IPS-NIHi11 (cell line): ENCODE measurements around the gene NDUFB11.

Experiments
- DNase-seq: peaks from one replicate; pipeline ENCODE4 v3.0.0; 2012; ENCODE audit warnings: mixed read lengths, low spot score

Gene NDUFB11

DNA sequence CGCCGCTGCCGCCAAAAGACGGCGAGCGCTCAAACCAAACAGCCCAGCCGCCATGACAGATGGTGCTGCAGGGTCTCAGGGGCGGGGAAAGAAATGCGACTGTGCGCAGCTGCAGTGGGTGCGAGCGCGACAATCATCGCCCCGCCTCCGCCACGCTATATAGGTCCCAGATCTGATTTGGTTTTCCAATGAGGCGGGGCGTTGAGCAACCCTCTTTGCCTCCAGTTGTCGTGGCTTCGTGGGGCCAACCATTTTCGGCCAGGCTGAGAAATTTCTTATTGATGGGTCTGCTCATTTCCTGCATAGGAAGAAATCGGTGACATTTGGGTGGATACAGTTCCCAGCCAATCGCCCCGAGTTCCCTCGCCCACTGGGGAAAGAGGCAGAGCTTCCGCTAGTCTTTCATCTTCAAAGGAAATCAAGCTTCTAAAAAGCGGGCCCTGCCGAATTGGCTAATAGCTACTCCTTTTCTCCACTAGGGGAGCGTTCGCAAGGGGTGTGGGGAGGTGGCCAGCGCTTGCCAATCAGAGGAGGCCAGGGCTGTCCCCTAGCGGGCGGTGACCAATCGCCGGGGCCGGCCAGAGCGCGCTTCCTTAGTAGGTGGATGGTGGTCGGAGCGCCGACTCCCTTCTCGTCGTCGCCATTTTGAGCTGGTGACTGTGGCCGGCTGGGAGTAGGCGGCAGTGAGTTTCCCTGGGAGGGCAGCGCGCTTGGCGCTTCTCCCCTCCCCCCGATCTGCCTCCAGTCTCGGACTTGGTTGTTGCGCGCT, at the start of gene NDUFB11, which contains the start of gene RBM10:
TSS of gene NDUFB11 (minus strand) at position 77 of the 769 bp plus-strand sequence. CDS start at position 54, 23 bp downstream.
TSS of gene RBM10 (plus strand) at position 596 of the 769 bp plus-strand sequence. CDS start 2,261 bp downstream, outside the sequence.
- DNase-seq = peak; percentile 90

GRCh38 chrX:47193475-47194193, 49.1 kb upstream of the NDUFB11 start, which contains the start of gene UBA1:
Gene UBA1 (plus strand): TSS chrX:47193829. CDS start chrX:47198803, 4,974 bp downstream.
- DNase-seq = peak; percentile 77

- no peak for DNase-seq
Measured at GRCh38 chrX:47191806-47192401, 47.4 kb upstream of the NDUFB11 start.

DNA sequence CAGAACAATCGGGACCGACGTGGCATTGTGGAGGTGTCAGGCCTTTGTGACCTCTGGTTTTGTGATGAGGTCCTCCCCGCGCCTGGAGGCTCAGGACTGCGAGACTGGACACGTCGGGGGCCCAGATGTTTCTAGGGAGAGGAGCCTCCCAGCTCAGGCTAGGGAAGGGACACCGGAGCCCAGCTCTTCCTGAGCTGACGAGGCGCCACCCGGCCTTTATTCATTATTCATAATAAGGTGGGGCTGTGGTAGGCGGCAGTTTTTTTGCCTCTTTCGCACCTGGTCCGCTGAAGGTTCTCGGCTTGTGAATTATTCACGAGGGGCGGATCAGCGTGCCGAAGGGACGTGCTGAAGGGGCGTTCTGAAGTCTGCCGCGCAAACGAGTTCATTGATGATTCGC, 46.8 kb upstream of the NDUFB11 start:
- DNase-seq = no peak

DNA sequence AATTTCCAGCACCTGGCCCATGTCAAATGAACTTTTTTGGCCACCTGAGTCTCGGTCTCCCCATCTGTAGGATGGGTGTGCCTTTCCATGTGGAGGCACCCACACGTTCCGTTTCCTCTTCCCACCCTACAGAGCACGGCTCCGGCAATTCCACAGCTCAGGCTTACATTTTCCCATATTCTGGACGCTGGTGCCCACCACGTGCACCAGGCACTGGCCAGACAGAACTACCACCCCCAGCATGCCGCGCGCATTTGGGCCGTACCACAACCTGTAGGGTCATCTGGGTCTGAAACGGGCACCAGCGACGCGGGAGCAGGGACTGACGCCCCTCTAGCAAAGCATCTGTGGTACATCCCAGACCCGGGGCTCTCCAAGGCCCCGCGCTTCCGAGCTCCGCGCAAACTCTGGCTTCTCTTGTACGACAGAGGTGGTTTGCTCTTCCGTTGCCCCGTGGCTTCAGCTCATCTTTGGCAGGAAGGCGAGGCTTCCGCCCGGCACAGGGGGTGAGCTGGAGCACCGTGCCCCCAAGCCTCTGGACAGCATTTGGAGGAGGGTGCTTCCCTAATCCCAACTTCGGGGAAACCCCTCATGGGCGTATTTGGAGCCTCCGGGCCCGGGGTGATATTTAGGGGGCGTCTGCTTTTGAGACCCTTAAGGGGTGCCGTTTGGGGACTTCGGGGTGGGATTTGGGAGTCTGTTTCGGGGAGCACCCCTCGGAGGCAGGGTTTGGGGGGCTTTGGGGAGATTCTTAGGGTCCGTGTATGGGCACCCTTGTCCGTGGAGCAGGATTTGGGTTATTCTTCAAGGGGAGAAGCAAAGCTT, 46.2 kb upstream of the NDUFB11 start:
- DNase-seq = peak; percentile 83

DNA sequence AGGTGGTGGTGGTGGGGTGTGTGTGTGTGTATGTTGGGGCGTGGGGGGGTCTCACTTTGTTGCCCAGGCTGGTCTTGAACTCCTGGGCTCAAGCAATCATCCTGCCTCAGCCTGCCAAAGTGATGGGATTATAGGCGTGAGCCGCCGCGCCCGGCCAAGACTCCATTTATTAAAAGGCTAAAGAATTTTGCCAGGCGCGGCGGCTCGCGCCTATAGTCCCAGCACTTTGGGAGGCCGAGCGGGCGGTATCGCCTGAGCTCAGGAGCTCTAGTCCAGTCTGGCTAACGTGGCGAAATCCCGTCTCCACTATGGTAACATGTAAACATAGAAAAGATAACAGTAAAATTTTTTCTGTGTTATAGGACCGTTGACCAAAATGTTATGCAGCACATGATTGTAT, 45.4 kb upstream of the NDUFB11 start:
- DNase-seq = no peak

- peak; percentile 22 for DNase-seq
Measured at GRCh38 chrX:47187106-47187677, 42.7 kb upstream of the NDUFB11 start.

DNA sequence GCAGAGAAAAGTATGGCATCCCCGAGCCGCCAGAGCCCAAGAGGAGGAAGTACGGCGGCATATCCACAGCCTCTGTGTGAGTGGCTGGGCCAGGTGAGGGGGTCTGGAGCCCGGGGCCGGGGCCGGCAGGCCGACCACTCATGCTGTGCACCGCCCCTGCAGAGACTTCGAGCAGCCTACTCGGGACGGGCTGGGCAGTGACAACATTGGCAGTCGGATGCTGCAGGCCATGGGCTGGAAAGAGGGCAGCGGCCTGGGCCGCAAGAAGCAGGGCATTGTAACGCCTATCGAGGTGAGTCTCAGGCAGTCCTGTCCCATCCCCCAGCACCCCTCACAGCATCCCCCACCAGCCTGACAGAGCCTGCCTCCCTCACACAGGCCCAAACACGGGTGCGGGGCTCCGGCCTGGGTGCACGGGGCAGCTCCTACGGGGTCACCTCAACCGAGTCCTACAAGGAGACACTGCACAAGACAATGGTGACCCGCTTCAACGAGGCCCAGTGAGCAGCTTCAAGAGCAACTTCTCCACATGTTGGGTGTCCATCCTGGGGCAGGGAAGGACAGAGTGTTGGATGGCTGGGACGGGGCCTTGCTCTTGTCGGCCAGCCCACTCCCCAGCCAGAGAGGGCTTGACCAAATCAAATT, 41.7 kb upstream of the NDUFB11 start:
- DNase-seq = no peak

- DNase-seq = no peak
Measured at GRCh38 chrX:47185241-47185640, 40.7 kb upstream of the NDUFB11 start.

GRCh38 chrX:47184486-47184885, 40.0 kb upstream of the NDUFB11 start:
- no peak for DNase-seq

DNA sequence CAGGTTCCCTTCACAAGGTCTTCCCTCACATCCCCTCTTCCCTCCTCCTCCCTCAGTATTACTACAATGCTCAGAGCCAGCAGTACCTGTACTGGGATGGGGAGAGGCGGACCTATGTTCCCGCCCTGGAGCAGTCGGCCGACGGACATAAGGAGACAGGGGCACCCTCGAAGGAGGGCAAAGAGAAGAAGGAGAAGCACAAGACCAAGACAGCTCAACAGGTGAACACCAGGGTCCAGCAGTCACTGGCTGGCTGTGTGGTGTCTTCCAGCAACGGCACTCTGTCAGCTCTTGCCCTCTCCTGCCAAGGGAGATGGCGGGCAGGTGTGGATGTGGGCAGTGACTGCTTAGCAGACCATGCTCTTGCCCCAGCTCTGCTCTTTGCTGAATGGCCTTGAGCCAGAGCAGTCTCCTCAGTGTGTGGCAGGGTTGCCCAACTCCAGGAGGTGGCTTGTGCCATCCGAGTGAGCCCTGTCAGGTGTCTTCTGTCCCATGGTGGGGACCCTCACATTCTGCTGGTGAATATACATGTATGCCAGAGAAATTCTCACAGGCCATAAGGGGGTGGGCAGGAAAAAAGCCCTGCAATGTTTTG, 37.7 kb upstream of the NDUFB11 start:
- no peak for DNase-seq

GRCh38 chrX:47181301-47181700, 36.8 kb upstream of the NDUFB11 start:
- DNase-seq = no peak

- no peak for DNase-seq
Measured at GRCh38 chrX:47180346-47180745, 35.8 kb upstream of the NDUFB11 start.

DNA sequence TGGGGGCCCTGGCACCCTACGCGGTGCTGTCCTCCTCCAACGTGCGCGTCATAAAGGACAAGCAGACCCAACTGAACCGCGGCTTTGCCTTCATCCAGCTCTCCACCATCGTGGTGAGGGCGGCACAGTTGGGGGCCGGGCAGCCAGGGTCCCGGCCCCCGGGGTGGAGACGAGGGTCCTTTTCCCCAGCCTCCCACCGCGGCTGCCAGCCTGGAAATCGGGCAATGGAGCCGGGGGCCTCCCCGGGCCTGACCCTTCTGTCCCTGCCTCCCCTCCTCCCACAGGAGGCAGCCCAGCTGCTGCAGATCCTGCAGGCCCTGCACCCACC, 35.4 kb upstream of the NDUFB11 start:
- no peak for DNase-seq

DNA sequence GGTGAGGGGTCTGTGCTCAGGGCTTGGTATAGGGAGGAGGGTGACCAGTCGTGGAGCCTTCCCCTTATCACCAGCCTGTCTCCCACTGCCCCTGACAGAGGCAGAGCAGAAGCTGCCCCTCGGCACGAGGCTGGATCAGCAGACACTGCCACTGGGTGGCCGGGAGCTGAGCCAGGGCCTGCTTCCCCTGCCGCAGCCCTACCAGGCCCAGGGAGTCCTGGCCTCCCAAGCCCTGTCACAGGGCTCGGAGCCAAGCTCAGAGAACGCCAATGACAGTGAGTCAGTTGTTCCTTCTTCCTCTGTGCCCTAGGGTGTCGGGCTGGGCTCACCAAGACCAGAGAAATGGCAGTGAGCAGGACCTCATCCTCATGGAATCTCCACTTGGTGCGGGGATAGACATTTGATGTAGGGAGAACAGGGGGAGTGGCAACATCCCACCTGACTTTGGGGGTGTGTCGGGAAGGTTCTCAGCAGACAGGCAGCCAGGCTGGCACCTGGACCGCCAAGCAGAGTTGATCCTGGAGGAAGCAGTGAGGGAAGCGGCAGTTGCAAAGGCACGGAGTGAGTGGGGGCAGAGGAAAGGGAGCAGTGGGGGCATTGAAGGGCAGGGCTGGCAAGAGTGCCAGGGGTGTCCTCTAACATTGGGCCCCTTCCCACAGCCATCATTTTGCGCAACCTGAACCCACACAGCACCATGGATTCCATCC, 34.9 kb upstream of the NDUFB11 start:
- DNase-seq = no peak

GRCh38 chrX:47178337-47178736, 33.8 kb upstream of the NDUFB11 start:
- no peak for DNase-seq

- no peak for DNase-seq
Measured at GRCh38 chrX:47177079-47177478, 32.6 kb upstream of the NDUFB11 start.

DNA sequence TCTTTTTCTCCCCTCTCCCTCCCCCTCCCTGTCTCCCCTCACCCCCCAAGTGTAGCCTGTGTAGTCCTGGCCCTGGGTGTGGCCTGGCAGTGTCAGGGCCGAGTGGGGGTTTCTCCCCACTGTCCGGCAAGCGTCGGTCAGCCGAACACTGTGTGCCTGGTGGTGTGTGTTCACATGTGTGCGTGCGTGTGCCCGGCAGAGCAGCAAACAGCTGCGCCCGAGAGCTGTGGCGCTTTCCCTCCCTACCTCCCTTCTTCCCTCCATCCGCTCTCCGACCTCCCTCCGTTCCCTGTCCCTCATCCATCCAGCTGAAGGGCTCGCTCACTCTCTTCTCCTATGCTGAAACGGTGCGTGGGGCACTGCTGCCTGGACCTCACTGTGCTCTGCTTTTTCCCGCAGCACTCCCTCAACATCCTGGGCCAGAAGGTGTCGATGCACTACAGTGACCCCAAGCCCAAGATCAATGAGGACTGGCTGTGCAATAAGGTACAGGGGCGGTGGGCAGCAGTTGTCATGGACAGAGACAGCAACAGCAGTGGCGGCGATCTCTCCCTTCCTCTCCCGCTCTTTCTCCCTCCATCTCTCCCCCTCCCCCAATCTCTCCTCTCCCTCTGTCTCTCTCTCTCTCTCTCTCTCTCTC, 31.7 kb upstream of the NDUFB11 start:
- no peak for DNase-seq

GRCh38 chrX:47175588-47175980, 31.1 kb upstream of the NDUFB11 start:
- no peak for DNase-seq
